DOHH2 (cell line): ENCODE data around the gene NAALAD2.

Experiments used
- H3F3A ChIP-seq: fragments of 200-600 bp; sonication (generic), shearing (Covaris generic); 2 replicates; pipeline ENCODE4 v1.6.0; 2016; ENCODE audit warnings: antibody characterized with exemption, mild to moderate bottlenecking; ENCODE audit not compliant: control insufficient read depth, insufficient read depth
- H3K27ac ChIP-seq: fragments of 200-600 bp; sonication (generic); 2 replicates; pipeline ENCODE4 v1.5.1; 2014; ENCODE audit warnings: low read depth, mild to moderate bottlenecking, low read length, moderate library complexity
- H3K27me3 ChIP-seq: fragments of 200-600 bp; sonication (generic); 2 replicates; pipeline ENCODE4 v1.6.1; 2014; ENCODE audit warnings: mild to moderate bottlenecking, low read length, mixed read lengths; ENCODE audit not compliant: control insufficient read depth
- H3K36me3 ChIP-seq: fragments of 200-600 bp; sonication (generic); 2 replicates; pipeline ENCODE4 v1.6.1; 2014; ENCODE audit warnings: mild to moderate bottlenecking, low read length, moderate library complexity, mixed read lengths; ENCODE audit not compliant: control insufficient read depth
- H3K4me1 ChIP-seq: fragments of 200-600 bp; sonication (generic); 2 replicates; pipeline ENCODE4 v1.6.1; 2014; ENCODE audit warnings: mild to moderate bottlenecking, low read length, mixed read lengths; ENCODE audit not compliant: control insufficient read depth
- H3K4me2 ChIP-seq: fragments of 200-600 bp; sonication (generic); 2 replicates; pipeline ENCODE4 v1.6.0; 2014; ENCODE audit warnings: mild to moderate bottlenecking, low read length, moderate library complexity
- H3K4me3 ChIP-seq: fragments of 200-600 bp; sonication (generic); 2 replicates; pipeline ENCODE4 v1.5.1; 2014; ENCODE audit warnings: mild to moderate bottlenecking, low read length, mixed read lengths
- H3K79me2 ChIP-seq: fragments of 200-600 bp; sonication (generic); 2 replicates; pipeline ENCODE4 v1.6.1; 2014; ENCODE audit warnings: mild to moderate bottlenecking, low read length, mixed read lengths; ENCODE audit not compliant: control insufficient read depth
- H3K9me2 ChIP-seq: fragments of 200-600 bp; sonication (generic); replicated peaks from 2 replicates; pipeline ENCODE4 v1.6.1; 2014; ENCODE audit warnings: mild to moderate bottlenecking, low read length, mixed read lengths; ENCODE audit not compliant: control insufficient read depth
- H3K9me3 ChIP-seq: fragments of 200-600 bp; sonication (generic); 2 replicates; pipeline ENCODE4 v1.6.1; 2014; ENCODE audit warnings: antibody characterized with exemption, low read length, mixed read lengths; ENCODE audit not compliant: control insufficient read depth, insufficient read depth
- H4K20me1 ChIP-seq: fragments of 200-600 bp; sonication (generic); 2 replicates; pipeline ENCODE4 v1.6.0; 2014; ENCODE audit warnings: low read depth, mild to moderate bottlenecking, antibody characterized with exemption, low read length, moderate library complexity; ENCODE audit not compliant: control insufficient read depth, insufficient read depth
- CTCF ChIP-seq: fragments of 200-600 bp; sonication (generic); IDR thresholded peaks from one replicate; pipeline ENCODE4 v1.5.1; 2014; ENCODE audit warnings: antibody characterized with exemption, mild to moderate bottlenecking, low read depth, low read length; ENCODE audit not compliant: poor library complexity, severe bottlenecking
- EZH2phosphoT487 ChIP-seq: fragments of 200-600 bp; sonication (generic); IDR thresholded peaks from 2 replicates; pipeline ENCODE4 v1.6.1; 2017; ENCODE audit warnings: borderline replicate concordance, mild to moderate bottlenecking, antibody characterized with exemption, low read length, moderate library complexity, mixed read lengths

Gene NAALAD2

DNA sequence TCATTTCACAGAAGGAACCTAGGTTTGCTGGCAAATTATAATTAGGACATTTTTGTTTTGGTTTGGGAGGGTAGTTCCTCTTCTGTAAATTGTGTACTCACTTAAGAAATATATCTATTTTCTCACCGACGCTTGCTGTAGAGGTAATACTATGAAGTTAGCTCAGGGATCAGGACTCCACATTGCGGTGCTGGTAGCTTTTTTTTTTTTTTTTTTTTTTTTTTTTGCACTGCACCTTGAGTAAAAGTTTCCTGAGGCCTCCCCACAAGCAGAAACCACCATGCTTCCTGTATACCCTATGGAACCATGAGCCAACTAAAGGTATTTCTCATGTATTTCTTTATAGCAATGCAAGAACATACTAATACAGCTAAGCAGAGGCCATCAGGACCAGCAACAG, 34.0 kb upstream of the NAALAD2 start:
- Histone ChIP-seq H3K9me3 (no peaks in the 10 kb centered on the region), H3K27ac (no peak overlapping the region), H3K27me3 (no peaks in the 10 kb centered on the region), H3K79me2 (no peaks in the 10 kb centered on the region), H3K4me3 (no peak overlapping the region), H3K4me2 (no peak overlapping the region), H3K4me1 (no peaks in the 10 kb centered on the region), H3F3A (no peaks in the 10 kb centered on the region), H4K20me1 (no peaks in the 10 kb centered on the region), H3K9me2 (no peaks in the 10 kb centered on the region), H3K36me3 (no peaks in the 10 kb centered on the region)
- TF ChIP-seq EZH2phosphoT487 (no peak), CTCF (no peak)

DNA sequence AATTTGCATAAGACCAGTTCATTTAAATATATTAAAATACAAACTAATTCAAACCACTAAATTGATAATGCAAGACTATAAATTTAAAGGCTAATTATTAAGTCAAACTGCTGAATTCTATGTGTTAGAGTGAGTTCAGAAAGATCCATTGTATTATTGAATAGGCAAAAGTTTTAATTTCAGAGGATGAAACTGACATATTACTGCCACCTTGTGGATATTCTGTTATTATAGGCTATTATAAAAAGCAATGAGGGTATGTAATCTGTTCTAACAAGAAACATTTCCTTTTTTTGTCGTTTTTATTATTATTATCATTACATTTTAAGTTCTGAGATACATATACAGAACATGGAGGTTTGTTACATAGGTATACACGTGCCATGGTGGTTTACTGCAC, 20.9 kb upstream of the NAALAD2 start:
- no peaks in the 10 kb centered on the region for H3K9me3 ChIP-seq
- H4K20me1 ChIP-seq: no peaks in the 10 kb centered on the region
- H3K9me2 ChIP-seq: no peaks in the 10 kb centered on the region
- no peak overlapping the region for H3K4me3 ChIP-seq
- H3K27me3 ChIP-seq: no peaks in the 10 kb centered on the region
- TF ChIP-seq CTCF (peak; percentile 39), EZH2phosphoT487 (no peak)
- no peaks in the 10 kb centered on the region for H3K36me3 ChIP-seq
- no peak overlapping the region for H3K4me2 ChIP-seq
- H3K27ac ChIP-seq: no peak overlapping the region
- H3K79me2 ChIP-seq: no peaks in the 10 kb centered on the region
- H3K4me1 ChIP-seq: no peaks in the 10 kb centered on the region
- H3F3A ChIP-seq: no peaks in the 10 kb centered on the region

DNA sequence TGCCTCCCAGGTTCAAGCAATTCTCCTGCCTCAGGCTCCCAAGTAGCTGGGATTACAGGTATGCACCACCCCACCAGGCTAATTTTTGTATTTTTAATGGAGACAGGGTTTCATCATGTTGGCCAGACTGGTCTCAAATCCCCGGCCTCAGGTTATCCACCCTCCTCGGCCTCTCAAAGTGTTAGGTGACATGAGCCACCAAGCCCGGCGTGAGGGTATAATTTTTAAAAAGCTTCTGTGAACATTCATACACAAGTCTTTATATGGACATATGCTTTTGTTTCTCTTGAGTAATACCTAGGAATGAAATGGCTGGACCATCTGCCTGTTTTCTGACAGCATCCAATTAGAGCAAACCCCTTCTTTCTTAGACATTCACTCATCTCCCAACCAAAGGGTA, 14.3 kb upstream of the NAALAD2 start:
- Histone ChIP-seq H3K27ac (no peak overlapping the region), H3K4me3 (no peak overlapping the region), H3K9me3 (no peaks in the 10 kb centered on the region), H3K4me2 (no peak overlapping the region), H3K4me1 (no peaks in the 10 kb centered on the region), H3K79me2 (no peaks in the 10 kb centered on the region), H3K27me3 (no peaks in the 10 kb centered on the region), H4K20me1 (no peaks in the 10 kb centered on the region), H3F3A (no peaks in the 10 kb centered on the region), H3K36me3 (no peaks in the 10 kb centered on the region), H3K9me2 (no peaks in the 10 kb centered on the region)
- TF ChIP-seq EZH2phosphoT487: no peak
- no peak for TF ChIP-seq CTCF

GRCh38 chr11:90124371-90124770, 10.1 kb upstream of the NAALAD2 start:
- TF ChIP-seq EZH2phosphoT487 (no peak), CTCF (no peak)
- no peak overlapping the region for H3K27ac ChIP-seq
- H3K9me3 ChIP-seq: no peaks in the 10 kb centered on the region
- H4K20me1 ChIP-seq: no peaks in the 10 kb centered on the region
- H3K4me1 ChIP-seq: no peaks in the 10 kb centered on the region
- no peak overlapping the region for H3K4me3 ChIP-seq
- no peaks in the 10 kb centered on the region for H3K9me2 ChIP-seq
- H3K4me2 ChIP-seq: no peak overlapping the region
- H3K27me3 ChIP-seq: no peaks in the 10 kb centered on the region
- H3K36me3 ChIP-seq: no peaks in the 10 kb centered on the region
- no peaks in the 10 kb centered on the region for H3K79me2 ChIP-seq
- H3F3A ChIP-seq: no peaks in the 10 kb centered on the region
